ENCODE results near the gene CDKL4. TPM values are rescaled to one million over a fixed set of nuclear protein-coding genes. Genes with fewer than 3 reads are reported as not detected.
"Not testable (repeated sequence)": the region's sequence is repeated elsewhere in the genome, so short reads cannot be mapped to it uniquely, and the experiment has no call there.

Gene CDKL4
- total RNA-seq, 2 donors from 2014 or later: 0.60 TPM; not detected in 1

DNA sequence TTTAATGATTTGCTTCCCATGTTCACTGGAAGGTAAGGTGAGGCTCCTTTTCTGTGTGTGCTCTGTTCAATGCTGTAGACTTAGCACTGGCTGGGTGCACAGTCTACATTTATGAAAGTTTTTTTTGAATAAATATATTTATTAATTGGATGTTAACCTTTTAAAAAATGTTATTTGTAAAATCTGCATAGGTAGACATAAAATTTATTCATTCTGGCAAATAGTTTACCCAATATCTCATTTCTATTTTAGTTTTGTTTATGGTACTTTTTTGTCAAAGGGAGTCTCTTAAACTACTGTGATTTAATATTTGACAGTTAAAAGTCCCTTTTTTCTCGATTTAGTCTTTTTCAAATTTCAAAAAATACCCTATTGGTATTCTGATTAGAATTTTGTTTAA lies 19.9 kb downstream of the CDKL4 start:
- no peak for ATAC-seq
- no peak overlapping the region for H3K4me3 Mint-ChIP-seq
- peaks cover 31% of the 10 kb centered on the region for H3K4me1 Mint-ChIP-seq

DNA sequence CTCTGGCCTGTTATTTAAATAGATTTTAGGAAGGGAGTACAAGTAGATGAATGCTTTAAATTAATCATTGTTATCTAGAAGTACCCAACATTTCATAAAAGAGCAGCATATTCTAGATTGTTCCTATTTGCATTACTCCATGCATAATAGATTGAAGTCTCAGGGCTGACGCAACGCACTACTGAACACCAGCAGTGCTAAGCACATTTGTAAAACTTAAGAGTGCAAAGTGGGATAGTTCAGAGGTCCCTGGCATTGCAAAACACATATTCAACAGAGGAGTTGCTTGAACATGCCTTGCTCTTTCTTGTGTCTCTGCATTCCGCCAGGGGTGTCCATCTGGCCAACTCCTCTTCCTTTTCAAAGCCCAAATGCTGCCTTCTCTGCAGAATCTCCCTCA lies 22.3 kb downstream of the CDKL4 start:
- ATAC-seq (no peak), DNase-seq (no peak)
- peaks cover 37% of the 10 kb centered on the region for H3K4me1 Mint-ChIP-seq
- no peaks in the 10 kb centered on the region for H3K27me3 Mint-ChIP-seq
- no peaks in the 10 kb centered on the region for H3K9me3 ChIP-seq (ENCODE audit: control insufficient read depth, low read length, poor library complexity, severe bottlenecking)
- no peak overlapping the region for H3K4me3 Mint-ChIP-seq
- H3K27ac Mint-ChIP-seq: peak overlapping the region; percentile 93
- peaks cover 2% of the 10 kb centered on the region for H3K36me3 Mint-ChIP-seq (ENCODE audit: low read depth)

More for the DNA sequence above, 19.9 kb downstream of the CDKL4 start:
- Mint-ChIP-seq H3K27ac (no peak overlapping the region), H3K36me3 (ENCODE audit: low read depth) (no peaks in the 10 kb centered on the region), H3K27me3 (no peaks in the 10 kb centered on the region)
- no peak for DNase-seq
- H3K9me3 ChIP-seq (ENCODE audit: control insufficient read depth, low read length, poor library complexity, severe bottlenecking): no peaks in the 10 kb centered on the region

DNA sequence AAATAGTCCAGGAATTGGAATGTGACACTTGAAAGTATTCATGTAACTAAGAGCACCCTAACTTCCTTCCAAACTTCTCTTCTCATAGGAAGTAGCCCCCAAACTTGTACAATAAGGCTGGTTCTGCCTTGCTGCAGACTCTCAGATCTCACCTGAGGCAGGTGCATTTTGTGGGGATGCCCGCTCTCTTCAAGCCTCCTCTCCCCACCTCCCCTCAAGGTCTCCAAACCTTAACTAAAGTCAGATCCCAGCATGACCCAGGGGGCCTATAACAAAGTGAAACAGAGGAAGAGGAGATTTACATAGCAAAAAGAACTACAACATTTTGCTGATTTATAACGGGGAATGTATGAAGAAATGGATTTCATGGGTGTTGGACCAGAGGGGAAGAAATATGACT lies 23.6 kb downstream of the CDKL4 start:
- Mint-ChIP-seq H3K4me3 (no peak overlapping the region), H3K27ac (peak overlapping the region; percentile 93), H3K27me3 (no peaks in the 10 kb centered on the region), H3K4me1 (peaks cover 47% of the 10 kb centered on the region), H3K36me3 (ENCODE audit: low read depth) (peaks cover 2% of the 10 kb centered on the region)
- DNase-seq (no peak), ATAC-seq (no peak)
- H3K9me3 ChIP-seq (ENCODE audit: control insufficient read depth, low read length, poor library complexity, severe bottlenecking): no peaks in the 10 kb centered on the region

DNA sequence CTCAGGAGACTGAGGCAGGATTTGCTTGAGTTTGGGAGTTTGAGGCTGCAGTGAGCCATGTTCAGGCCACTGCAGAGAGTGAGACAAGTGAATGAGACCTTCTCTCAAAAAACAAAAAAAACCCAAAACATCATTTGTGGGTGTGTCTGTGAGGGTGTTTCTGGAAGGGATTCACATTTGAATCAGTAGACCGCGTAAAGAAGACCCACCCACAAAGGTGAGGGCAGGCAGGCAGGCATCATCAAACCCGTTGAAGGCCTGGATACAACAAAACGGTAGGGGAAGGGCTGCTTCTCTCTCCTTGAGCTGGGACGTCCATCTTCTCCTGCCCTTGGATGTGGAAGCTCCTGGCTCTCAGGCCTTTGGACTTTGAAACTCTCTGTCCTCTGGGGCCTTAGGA lies 25.4 kb downstream of the CDKL4 start:
- peak overlapping the region; percentile 31 for H3K4me3 Mint-ChIP-seq
- DNase-seq: no peak
- ATAC-seq: no peak
- H3K36me3 Mint-ChIP-seq (ENCODE audit: low read depth): peaks cover 2% of the 10 kb centered on the region
- H3K4me1 Mint-ChIP-seq: peaks cover 46% of the 10 kb centered on the region
- H3K9me3 ChIP-seq (ENCODE audit: control insufficient read depth, low read length, poor library complexity, severe bottlenecking): no peaks in the 10 kb centered on the region
- peak overlapping the region; percentile 93 for H3K27ac Mint-ChIP-seq
- no peaks in the 10 kb centered on the region for H3K27me3 Mint-ChIP-seq

DNA sequence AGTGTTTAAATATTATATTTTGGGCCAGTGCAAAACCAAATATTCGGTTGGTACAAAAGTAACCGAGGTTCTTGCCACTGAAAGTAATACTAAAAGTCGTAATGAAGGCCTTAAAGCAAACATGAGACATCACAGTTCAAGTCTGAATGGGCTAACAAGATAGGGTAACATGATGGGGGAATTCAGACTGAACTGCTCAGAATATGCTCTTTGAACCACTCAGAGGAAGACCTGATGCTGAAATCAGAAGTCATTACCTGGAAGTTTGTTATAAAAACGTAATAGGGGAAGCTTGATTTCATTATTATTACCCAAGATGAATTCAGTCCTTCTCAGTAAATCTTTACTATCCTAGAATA lies 26.6 kb downstream of the CDKL4 start:
- H3K4me1 Mint-ChIP-seq: peaks cover 46% of the 10 kb centered on the region
- peaks cover 2% of the 10 kb centered on the region for H3K36me3 Mint-ChIP-seq (ENCODE audit: low read depth)
- peak overlapping the region; percentile 84 for H3K4me3 Mint-ChIP-seq
- H3K27ac Mint-ChIP-seq: peak overlapping the region; percentile 93
- no peaks in the 10 kb centered on the region for H3K27me3 Mint-ChIP-seq
- H3K9me3 ChIP-seq (ENCODE audit: control insufficient read depth, low read length, poor library complexity, severe bottlenecking): no peaks in the 10 kb centered on the region
- ATAC-seq (peak; percentile 70), DNase-seq (no peak)

DNA sequence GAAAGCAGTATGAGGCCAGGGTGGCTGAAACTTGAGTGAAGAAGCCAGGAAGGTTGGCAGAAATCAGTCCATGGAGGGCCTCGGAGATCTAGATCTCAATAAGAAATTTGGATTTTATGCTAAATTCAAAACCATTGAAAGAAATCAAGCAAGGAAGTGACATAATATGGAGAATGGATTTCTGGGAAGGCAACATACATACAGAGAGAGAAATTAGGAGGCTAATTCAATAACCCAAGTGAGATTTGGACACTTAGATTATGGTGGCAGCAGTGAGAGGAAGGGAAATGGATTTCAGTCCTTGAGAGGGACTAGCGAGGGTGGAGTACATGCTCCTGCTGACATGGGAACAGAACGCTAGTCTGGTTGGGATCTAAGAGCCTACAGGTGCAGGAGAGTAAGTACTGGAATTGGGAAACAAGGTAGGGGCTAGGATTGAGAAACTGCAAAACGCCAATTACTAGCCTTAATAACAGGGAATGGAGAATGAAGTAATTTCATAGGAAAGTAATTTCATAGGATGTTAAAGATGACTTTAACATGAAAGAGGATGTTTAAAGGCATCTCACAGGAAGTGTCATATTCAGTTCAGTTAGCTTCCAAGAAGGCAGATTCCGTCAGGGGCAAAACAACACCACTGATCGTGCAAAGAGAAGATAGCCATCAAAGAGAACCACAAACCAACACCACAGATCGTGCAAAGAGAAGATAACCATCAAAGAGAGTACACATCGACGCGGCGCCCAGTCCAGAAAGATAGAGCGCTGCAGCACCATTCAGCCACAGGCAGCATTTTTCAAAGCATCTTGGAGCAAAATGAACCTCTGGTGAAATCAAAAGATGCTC lies 27.2 kb downstream of the CDKL4 start:
- peak; percentile 31 to 62 (median 55) for DNase-seq
- Mint-ChIP-seq H3K36me3 (ENCODE audit: low read depth) (peaks cover 2% of the 10 kb centered on the region), H3K27ac (peak overlapping the region; percentile 93), H3K27me3 (no peaks in the 10 kb centered on the region), H3K4me1 (peaks cover 40% of the 10 kb centered on the region), H3K4me3 (peak overlapping the region; percentile 84)
- H3K9me3 ChIP-seq (ENCODE audit: control insufficient read depth, low read length, poor library complexity, severe bottlenecking): no peaks in the 10 kb centered on the region
- ATAC-seq: peak; percentile 94

DNA sequence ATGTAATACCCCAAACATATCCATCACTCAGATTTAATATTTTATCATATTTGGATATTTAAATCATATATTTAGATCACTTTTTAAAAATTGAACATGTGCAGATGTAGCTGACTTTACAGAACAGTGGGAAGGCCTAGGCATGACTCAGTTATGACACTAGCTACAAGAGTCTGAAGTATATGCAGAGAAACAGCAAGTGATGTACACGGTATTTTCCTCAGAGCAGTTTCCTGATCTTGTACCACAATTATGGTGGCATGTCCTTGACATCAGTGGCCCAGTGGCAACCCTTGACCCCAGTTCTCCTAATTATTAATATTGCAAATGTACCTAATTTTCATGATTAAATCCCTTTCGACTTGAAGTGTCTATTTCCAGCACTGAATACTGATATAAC lies 28.2 kb downstream of the CDKL4 start:
- Mint-ChIP-seq H3K27ac (peak overlapping the region; percentile 93), H3K36me3 (ENCODE audit: low read depth) (peaks cover 2% of the 10 kb centered on the region), H3K4me3 (peak overlapping the region; percentile 33), H3K4me1 (peaks cover 40% of the 10 kb centered on the region), H3K27me3 (no peaks in the 10 kb centered on the region)
- ATAC-seq: no peak
- DNase-seq: no peak
- no peaks in the 10 kb centered on the region for H3K9me3 ChIP-seq (ENCODE audit: control insufficient read depth, low read length, poor library complexity, severe bottlenecking)

DNA sequence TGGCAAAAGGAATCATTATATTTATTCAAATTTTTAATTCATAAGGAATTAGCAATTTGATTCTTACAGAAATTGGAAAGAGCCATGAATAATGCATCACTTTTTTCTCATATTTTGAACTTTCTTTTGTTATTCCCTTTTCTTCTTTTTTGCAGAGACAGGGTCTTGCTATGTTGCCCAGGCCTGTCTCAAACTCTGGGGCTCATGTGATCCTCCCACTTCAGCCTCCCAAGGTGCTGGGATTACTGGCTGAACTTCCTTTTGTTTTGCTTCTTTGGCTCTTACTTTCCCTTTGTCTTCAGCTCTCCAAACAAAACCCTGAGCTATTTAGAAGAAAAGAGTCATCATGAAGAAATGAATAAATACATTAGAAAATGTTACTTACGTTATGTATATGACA lies 30.8 kb downstream of the CDKL4 start:
- Mint-ChIP-seq H3K4me3 (no peak overlapping the region), H3K27ac (no peak overlapping the region), H3K36me3 (ENCODE audit: low read depth) (peaks cover 2% of the 10 kb centered on the region), H3K4me1 (peaks cover 29% of the 10 kb centered on the region), H3K27me3 (no peaks in the 10 kb centered on the region)
- H3K9me3 ChIP-seq (ENCODE audit: control insufficient read depth, low read length, poor library complexity, severe bottlenecking): no peaks in the 10 kb centered on the region
- ATAC-seq (no peak), DNase-seq (no peak)

DNA sequence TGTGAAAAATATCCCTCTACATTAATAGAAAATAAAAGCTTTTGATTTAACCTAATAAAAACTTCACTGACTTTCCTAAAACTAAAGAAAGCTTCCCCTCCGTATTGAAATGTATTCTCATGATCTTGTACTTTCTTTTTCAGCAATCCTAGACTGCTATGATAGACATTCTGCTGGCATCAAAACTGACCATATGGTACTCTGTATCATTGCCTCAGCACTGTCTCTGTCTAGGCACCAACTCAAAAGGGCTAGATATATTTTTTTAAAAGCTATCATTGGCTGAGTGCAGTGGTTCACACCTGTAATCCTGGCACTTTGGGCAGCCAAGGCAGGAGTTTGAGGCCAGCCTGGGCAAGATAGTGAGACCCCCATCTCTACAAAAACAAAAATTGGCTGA lies 32.9 kb downstream of the CDKL4 start:
- no peak for ATAC-seq
- no peak overlapping the region for H3K27ac Mint-ChIP-seq
- no peak overlapping the region for H3K4me3 Mint-ChIP-seq
- peaks cover 7% of the 10 kb centered on the region for H3K4me1 Mint-ChIP-seq
- no peaks in the 10 kb centered on the region for H3K27me3 Mint-ChIP-seq
- H3K36me3 Mint-ChIP-seq (ENCODE audit: low read depth): no peaks in the 10 kb centered on the region
- DNase-seq: no peak
- H3K9me3 ChIP-seq (ENCODE audit: control insufficient read depth, low read length, poor library complexity, severe bottlenecking): no peaks in the 10 kb centered on the region

DNA sequence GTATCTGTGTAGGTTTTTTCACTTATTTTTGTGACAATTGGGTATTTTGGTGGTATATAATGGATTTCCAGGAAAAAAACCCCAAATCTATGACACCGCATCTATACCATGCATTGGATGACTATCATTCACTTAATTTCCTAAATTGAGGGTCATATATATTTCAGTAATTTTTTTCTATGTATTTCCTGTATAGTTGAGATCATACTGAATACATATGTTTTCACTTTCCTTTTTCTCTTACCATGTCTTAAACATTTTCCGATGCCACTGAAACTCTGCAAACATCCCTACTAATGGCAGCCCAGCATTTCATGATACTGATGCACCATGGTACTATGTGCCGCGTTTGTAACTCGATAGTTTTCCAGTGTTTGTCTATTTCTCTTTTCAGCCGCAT lies 40.4 kb downstream of the CDKL4 start:
- Mint-ChIP-seq H3K4me1 (peaks cover 11% of the 10 kb centered on the region), H3K36me3 (ENCODE audit: low read depth) (peaks cover 2% of the 10 kb centered on the region), H3K27ac (no peak overlapping the region), H3K27me3 (no peaks in the 10 kb centered on the region), H3K4me3 (no peak overlapping the region)
- ATAC-seq (no peak), DNase-seq (no peak)
- no peaks in the 10 kb centered on the region for H3K9me3 ChIP-seq (ENCODE audit: control insufficient read depth, low read length, poor library complexity, severe bottlenecking)

DNA sequence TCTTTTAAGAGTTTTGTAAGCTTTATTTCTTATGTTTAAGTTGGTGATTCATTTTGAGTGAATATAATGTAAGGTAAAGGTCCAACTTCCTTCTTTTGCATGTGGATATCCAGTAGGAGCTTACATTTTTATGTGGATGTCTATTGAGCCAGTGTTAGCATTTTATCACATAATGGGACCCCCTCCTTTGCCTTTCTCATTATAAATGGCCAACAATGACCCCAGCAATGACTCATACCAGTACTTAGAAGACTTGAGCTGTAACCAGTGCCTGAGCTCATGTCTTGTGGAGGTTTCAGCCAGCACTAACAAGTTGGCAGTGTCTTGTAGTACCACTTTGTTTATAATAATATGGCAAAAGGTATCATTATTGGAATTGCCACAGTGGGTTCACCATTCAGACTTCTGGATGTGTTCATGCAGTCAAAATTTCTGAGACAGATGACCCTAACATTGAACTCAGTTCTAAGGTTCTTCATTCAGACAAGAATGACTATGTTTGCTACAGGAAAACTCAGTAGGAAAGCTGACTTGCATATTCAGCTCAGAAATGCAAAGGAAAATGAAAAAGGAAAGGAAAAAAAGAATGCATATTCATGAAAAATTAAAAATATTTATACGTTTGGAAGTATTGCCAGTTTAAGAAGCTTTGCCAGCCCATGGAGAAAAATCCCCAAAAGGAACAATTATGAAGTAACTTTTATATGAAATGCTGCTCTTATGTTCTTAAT lies 41.0 kb downstream of the CDKL4 start:
- no peaks in the 10 kb centered on the region for H3K9me3 ChIP-seq (ENCODE audit: control insufficient read depth, low read length, poor library complexity, severe bottlenecking)
- no peak overlapping the region for H3K27ac Mint-ChIP-seq
- H3K4me3 Mint-ChIP-seq: no peak overlapping the region
- ATAC-seq (no peak), DNase-seq (no peak)
- no peaks in the 10 kb centered on the region for H3K27me3 Mint-ChIP-seq
- H3K4me1 Mint-ChIP-seq: peaks cover 11% of the 10 kb centered on the region
- H3K36me3 Mint-ChIP-seq (ENCODE audit: low read depth): peaks cover 2% of the 10 kb centered on the region

DNA sequence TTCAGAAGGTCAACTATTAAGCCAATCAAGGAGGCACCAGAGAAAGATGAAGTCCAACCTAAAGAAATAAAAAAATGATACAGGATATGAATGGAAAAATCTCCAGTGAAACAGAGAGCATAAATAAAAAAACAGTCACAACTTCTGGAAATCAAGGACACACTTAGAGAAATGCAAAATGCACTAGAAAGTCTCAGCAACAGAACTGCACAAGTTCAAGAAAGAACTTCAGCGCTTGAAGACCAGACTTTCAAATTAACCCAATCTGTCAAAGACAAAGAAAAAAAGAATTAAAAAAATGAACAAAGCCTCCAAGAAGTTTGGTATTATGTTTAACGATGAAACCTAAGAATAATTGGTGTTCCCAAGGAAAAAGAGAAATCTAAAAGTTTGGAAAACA lies 46.8 kb downstream of the CDKL4 start:
- H3K4me3 Mint-ChIP-seq; H3K27ac Mint-ChIP-seq; H3K9me3 ChIP-seq (ENCODE audit: control insufficient read depth, low read length, poor library complexity, severe bottlenecking); DNase-seq; H3K36me3 Mint-ChIP-seq (ENCODE audit: low read depth); H3K4me1 Mint-ChIP-seq; ATAC-seq; H3K27me3 Mint-ChIP-seq: not testable (repeated sequence)

DNA sequence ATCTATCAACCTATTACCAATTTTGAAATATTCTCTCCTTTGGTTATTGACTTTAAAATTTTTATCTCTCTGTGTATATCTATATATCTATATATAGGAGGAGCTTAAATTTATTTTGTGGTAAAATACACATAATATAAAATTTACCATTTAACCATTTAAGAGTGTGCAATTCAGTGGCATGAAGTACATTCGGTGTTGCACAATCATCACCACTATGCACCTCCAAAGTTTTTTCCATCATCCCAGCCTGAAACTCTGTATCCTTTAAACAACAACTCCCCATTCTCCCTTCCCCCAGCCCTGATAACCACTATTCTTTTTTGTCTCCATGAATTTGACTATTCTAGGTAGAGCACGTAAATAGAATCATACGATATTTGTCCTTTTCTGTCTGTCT lies 49.1 kb downstream of the CDKL4 start:
- no peak for ATAC-seq
- H3K9me3 ChIP-seq (ENCODE audit: control insufficient read depth, low read length, poor library complexity, severe bottlenecking): no peaks in the 10 kb centered on the region
- H3K4me1 Mint-ChIP-seq: peaks cover 3% of the 10 kb centered on the region
- no peaks in the 10 kb centered on the region for H3K27me3 Mint-ChIP-seq
- H3K36me3 Mint-ChIP-seq (ENCODE audit: low read depth): no peaks in the 10 kb centered on the region
- H3K27ac Mint-ChIP-seq: no peak overlapping the region
- DNase-seq: no peak
- H3K4me3 Mint-ChIP-seq: no peak overlapping the region
